Fibroblast of skin of left quadriceps (primary cell): ENCODE data around the gene CAV2.

ENCODE experiments used
- DNase-seq, 2 experiments: peaks; one replicate each; pipeline ENCODE4 v3.0.0-alpha.2; 2013; ENCODE audit warnings: low read depth in 2 of 2

The CAV2 gene

DNA sequence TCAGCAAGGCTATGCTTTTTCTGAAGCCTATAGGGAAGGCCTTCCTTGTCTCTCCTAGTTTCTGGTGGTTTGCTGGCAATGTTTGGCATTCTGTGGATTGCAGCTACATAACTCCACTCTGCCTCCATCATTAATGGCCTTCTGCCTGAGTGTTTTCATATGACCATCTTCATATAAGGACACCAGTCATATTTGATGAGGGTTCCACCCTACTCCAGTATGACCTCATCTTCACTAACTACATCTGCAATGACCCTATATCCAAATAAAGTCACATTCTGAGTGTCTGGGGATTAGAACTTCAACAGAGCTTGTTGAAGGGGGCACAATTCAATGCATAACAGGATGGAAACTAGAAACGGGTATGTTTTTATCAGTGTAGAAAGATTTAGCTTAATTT is 47.4 kb downstream of the CAV2 start:
- DNase-seq: no peak

DNA sequence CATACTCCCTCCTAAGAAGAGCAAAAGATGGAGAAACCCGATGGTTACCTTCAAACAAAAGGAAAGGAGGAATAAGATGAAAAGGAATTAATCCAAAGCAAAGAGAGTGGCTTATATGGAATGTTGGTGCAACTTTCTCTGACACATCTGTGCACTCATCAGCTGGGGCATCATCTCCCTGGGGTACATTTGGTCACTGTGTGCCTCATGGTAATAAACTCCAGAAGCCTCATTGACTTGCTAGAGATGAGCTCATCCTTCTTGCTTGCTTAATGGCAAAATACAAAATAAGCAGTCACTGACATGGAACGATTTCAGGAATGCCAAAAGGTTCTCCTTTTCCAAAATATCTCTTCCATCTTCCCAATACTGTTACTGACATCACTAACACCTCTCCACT is 47.8 kb downstream of the CAV2 start:
- DNase-seq: peak in 1 of 2 experiments; percentile 54

DNA sequence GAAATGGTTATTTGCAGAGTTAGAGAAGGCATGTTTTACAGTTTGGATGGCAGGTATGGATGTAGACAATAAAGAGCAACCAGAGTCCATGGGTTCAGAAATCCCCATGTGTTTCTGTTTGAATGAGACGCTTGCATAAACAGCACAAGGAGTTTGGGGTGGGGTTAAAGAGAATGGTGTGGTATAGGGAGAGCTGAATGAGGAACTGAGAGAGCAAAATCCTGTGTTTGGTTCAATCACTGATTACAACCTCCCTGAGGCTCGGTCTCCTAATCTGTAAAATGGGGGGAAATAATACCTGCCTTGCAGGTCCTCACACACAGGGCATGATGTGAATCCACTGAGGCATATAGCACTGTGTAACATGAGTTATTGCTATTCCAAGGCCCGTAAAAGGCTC is 49.0 kb downstream of the CAV2 start:
- no peak for DNase-seq

DNA sequence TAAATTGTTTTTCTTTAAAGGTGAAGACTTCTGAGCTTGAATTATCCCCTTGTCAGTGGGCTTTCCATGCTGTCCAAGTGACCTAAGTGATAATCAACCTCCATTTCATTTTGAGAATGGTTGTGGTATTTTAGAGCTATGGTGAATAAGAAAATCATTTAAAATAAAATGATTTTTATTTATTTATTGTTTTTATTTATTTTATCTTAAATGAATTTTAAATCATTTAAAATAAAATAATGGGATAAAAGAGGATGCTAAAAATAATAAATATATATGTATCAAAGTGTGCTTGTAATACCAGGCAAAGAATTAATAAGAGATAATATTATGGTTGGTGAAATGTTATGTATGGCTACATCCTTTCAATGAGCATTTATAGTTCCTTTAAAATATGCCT is 49.8 kb downstream of the CAV2 start:
- DNase-seq: no peak

DNA sequence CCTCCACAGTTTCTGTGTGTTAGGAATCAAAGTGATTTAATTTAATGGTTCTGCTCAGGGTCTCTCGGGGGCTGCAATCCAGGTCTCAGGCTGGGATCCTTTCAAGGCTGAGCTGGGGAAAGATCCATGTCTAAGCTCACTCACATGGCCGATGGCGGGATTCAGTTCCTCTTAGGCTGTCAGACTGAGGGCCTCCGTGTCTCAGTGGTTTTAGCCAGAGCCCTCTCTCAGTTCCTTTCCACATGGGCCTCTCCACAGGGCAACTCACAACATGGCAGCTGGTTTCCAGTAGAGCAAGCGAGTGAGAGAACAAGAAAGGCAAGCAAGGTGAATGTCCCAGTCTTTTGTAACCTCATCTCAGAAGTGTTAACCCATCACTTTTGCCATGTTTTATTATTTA is 52.2 kb downstream of the CAV2 start:
- DNase-seq: no peak

DNA sequence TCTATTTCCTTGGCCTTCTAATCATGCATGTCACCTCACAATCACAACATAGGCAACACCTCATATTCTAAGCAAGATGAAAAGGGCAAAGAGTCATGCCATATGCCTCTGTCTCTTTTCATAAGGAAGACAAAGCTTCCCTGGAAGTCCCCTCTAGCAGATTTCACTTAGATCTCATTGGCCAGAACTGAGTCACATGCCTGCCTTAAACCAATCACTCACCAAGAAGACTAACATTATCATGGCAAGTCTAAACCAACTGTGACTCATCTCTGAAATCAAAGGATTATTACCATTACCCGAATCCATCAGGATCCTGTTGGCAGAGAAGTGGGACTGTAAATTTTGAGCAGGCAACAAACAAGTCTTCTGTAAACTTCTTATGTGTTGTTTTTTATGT is 53.1 kb downstream of the CAV2 start:
- DNase-seq: no peak

DNA sequence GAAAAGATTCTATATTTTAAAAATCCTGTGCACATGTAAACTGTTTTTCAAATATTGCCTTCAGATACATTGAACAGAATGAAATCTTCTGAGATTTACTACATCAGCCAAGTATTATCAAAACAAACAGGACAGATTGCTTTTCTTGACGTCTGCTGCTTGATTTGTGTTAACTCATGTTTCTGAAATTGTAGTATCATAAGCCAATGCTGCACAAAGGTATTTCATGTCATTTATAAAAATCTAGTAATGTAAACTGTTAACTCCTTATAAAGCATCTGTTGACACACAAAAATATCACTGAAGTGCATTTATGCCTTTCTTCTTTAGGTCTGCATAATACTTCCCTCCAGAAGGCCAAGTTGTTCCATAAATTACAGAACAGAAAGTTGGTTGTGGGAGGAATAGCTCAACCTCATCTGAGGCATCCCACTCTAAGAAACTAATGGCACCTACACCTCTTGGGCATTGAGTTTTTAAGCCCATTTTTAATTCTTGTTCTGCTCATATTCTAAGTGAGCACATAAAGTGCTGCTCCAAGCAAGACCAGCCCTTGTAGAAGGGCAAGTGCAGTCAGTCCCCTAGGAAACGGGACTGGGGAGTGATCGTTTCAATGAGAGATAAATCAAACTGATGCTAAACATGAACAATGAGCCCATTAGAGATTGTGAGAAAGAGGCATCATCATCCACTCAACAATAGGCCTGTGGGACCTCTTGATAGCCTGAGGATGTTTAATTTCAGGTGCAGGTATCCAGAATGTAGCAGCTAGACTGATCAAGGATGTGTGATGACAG is 53.8 kb downstream of the CAV2 start:
- DNase-seq: no peak

DNA sequence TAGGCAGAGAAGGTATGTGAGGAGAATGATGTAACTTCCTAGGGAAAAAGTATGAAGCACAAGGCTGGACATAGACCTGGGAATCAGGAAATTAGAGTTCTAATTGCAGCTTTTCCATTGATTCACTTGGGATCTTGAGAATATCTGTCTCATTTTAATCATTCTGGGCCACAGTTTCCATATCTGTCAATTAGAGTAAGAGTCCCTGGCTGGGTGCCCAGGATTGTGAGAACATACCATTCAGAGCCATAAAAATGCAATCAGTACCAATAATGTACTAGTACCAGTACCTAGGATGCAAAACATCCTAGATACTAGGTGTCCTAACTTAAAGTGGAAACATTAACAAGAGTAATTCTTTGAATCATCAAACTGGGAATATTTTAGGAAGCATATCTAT is 54.9 kb downstream of the CAV2 start:
- DNase-seq: no peak

DNA sequence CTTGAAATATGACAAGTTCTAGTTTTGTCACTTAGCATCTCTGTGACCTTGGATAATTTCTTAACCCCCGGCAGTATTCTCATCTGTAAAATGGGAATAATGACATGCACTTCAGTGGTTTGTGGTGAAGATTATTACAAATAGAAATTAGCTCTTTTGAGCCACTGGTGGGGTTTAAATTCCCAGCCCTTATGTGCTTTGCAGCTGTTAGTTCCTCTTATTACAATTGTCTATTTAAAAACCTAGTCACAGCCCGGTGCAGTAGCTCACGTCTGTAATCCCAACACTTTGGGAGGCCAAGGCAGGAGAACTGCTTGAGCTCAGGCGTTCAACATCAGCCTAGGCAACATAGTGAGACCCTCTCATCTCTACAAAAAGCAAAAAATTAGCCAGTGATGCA is 55.4 kb downstream of the CAV2 start:
- no peak for DNase-seq

DNA sequence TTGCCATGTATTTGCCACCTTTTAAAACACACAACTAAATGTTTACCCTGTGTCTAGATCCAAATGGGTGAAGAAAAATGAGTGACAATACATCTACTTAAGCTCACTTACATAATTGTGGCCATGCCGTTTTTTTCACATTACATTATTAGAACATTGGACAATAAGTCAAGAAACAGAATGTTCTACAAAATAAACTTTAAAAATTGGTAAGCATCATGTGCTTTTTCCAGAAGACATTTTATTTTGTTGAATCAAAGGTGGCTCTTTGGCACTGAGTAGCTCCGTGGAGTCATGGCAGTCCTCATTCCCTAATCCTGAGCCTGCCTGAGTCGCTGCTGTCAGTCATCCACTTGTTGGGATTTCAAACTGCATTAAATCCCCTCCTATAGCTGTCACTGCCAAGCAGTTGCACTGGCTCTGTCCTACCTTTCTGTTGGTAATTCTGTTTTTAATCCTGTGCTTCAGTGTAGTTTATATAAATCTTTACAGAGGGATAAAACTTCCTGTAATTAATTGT is 57.6 kb downstream of the CAV2 start:
- DNase-seq: no peak

DNA sequence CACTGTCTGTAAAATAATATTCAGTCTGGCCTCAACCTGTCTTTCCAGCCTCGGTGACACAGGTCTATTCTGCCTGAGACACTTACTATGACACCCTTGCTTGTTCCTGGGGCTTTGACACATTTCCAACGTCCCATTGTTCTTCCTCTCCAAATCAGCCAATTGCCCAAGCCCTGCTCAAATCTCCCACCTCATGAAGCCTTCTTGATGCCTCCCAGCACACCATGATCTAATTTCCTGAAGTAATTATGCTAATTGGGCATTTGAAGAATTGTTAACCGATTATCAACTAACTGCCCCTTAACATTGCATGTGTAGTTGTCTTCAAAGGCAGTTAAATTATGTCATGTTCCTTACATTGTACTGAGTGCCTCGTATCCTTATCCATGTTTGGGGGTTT is 58.4 kb downstream of the CAV2 start:
- no peak for DNase-seq
